SK-N-MC (cell line): Measurements from ENCODE around the gene ADIRF.
"Not testable (repeated sequence)": the region's sequence is repeated elsewhere in the genome, so short reads cannot be mapped to it uniquely, and the experiment has no call there.

ENCODE experiments used
- DNase-seq: peaks from one replicate; pipeline ENCODE4 v3.0.0-alpha.2; 2011; ENCODE audit warnings: low read depth, low spot score
- H3K27ac ChIP-seq: fragments of 200-600 bp; sonication (generic); 2 replicates; pipeline ENCODE4 v1.5.1; 2016; ENCODE audit warnings: mixed run types
- H3K36me3 ChIP-seq: fragments of 200-600 bp; sonication (generic); 2 replicates; pipeline ENCODE4 v1.6.1; 2017; ENCODE audit warnings: antibody characterized with exemption, low read length, mixed read lengths; ENCODE audit not compliant: insufficient read depth
- H3K4me3 ChIP-seq: fragments of 200-600 bp; sonication (generic); 2 replicates; pipeline ENCODE4 v1.5.1; 2016
- H3K9ac ChIP-seq: fragments of 200-600 bp; sonication (generic); 2 replicates; pipeline ENCODE4 v1.8.0; 2017; ENCODE audit warnings: mixed run types, mixed read lengths; ENCODE audit not compliant: insufficient read length
- H3K9me3 ChIP-seq: fragments of 200-600 bp; sonication (generic); 2 replicates; pipeline ENCODE4 v1.6.1; 2017; ENCODE audit warnings: low read depth, mild to moderate bottlenecking, antibody characterized with exemption, low read length, moderate library complexity, mixed read lengths
- EZH2 ChIP-seq: fragments of 200-600 bp; sonication (generic); IDR thresholded peaks from one replicate; pipeline ENCODE4 v1.6.1; 2017; ENCODE audit warnings: antibody characterized with exemption
- FOXP2 ChIP-seq: optimal IDR thresholded peaks from 2 replicates; pipeline ENCODE3; 2011; ENCODE audit warnings: mild to moderate bottlenecking, moderate library complexity; ENCODE audit not compliant: insufficient read depth; ENCODE audit errors: extremely low read length, control extremely low read depth
- POLR2AphosphoS5 ChIP-seq: IDR thresholded peaks from 2 replicates; pipeline ENCODE4 v1.6.1; 2012; ENCODE audit warnings: mild to moderate bottlenecking, low read depth, low read length, borderline replicate concordance

The ADIRF gene

GRCh38 chr10:86968271-86968993 lies at the start of gene ADIRF:
TSS of gene ADIRF (plus strand) at chr10:86968482. CDS start at chr10:86968545, 63 bp downstream.
- H3K36me3 ChIP-seq = no peaks in the 10 kb centered on the region
- DNase-seq = no peak
- H3K9ac ChIP-seq = no peak within 1 kb of the TSS
- H3K27ac ChIP-seq = no peak within 1 kb of the TSS
- no peak within 1 kb of the TSS for H3K4me3 ChIP-seq
- H3K9me3 ChIP-seq = no peaks in the 10 kb centered on the region
- TF ChIP-seq EZH2 = no peak
- TF ChIP-seq FOXP2 = no peak
- no peak for TF ChIP-seq POLR2AphosphoS5

GRCh38 chr10:86922553-86922961 lies 45.7 kb upstream of the ADIRF start:
- Histone ChIP-seq H3K9ac (no peak overlapping the region), H3K9me3 (no peaks in the 10 kb centered on the region), H3K27ac (no peak overlapping the region), H3K36me3 (peaks cover 10% of the 10 kb centered on the region; the same call in 1 of the 2 replicates), H3K4me3 (no peak overlapping the region)
- no peak for DNase-seq
- TF ChIP-seq EZH2 (no peak), POLR2AphosphoS5 (no peak), FOXP2 (no peak)

- no peaks in the 10 kb centered on the region; the same call in 1 of the 2 replicates for H3K36me3 ChIP-seq
- H3K4me3 ChIP-seq = no peak overlapping the region
- no peak for TF ChIP-seq FOXP2
- no peak for TF ChIP-seq EZH2
- no peak for TF ChIP-seq POLR2AphosphoS5
- DNase-seq = no peak
- H3K9me3 ChIP-seq = no peaks in the 10 kb centered on the region
- no peak overlapping the region for H3K27ac ChIP-seq
- no peak overlapping the region for H3K9ac ChIP-seq
Observed at GRCh38 chr10:86929468-86930380, 38.6 kb upstream of the ADIRF start.

GRCh38 chr10:86931872-86932271 lies 36.4 kb upstream of the ADIRF start:
- DNase-seq = no peak
- Histone ChIP-seq H3K4me3 (no peak overlapping the region), H3K9ac (no peak overlapping the region), H3K27ac (no peak overlapping the region), H3K9me3 (no peaks in the 10 kb centered on the region), H3K36me3 (no peaks in the 10 kb centered on the region; the same call in 1 of the 2 replicates)
- TF ChIP-seq FOXP2 = no peak
- no peak for TF ChIP-seq EZH2
- TF ChIP-seq POLR2AphosphoS5 = no peak

- Histone ChIP-seq H3K9ac (no peak overlapping the region), H3K4me3 (no peak overlapping the region), H3K27ac (no peak overlapping the region), H3K36me3 (no peaks in the 10 kb centered on the region; the same call in 1 of the 2 replicates), H3K9me3 (no peaks in the 10 kb centered on the region)
- TF ChIP-seq FOXP2 (no peak), POLR2AphosphoS5 (no peak), EZH2 (no peak)
- DNase-seq = no peak
Observed at GRCh38 chr10:86932674-86933073, 35.6 kb upstream of the ADIRF start.

- DNase-seq, H3K4me3 ChIP-seq, H3K9me3 ChIP-seq, H3K27ac ChIP-seq, H3K9ac ChIP-seq, H3K36me3 ChIP-seq: not testable (repeated sequence)
Observed at GRCh38 chr10:86934162-86934711, 34.0 kb upstream of the ADIRF start.

GRCh38 chr10:86936661-86937501 lies 31.4 kb upstream of the ADIRF start:
- Histone ChIP-seq H3K4me3 (no peak overlapping the region), H3K27ac (no peak overlapping the region), H3K9me3 (no peaks in the 10 kb centered on the region), H3K36me3 (no peaks in the 10 kb centered on the region), H3K9ac (no peak overlapping the region)
- TF ChIP-seq EZH2 (no peak), POLR2AphosphoS5 (no peak)
- no peak for DNase-seq
